T47D (cell line): Measurements from ENCODE around the gene NUDT8.
"Not testable (repeated sequence)": the region's sequence is repeated elsewhere in the genome, so short reads cannot be mapped to it uniquely, and the experiment has no call there.

Experiments
- DNase-seq, 2 experiments: peaks; one replicate each; pipeline versions ENCODE4 v3.0.0 to v3.0.0-alpha.2; 2011 to 2012; ENCODE audit warnings: low read depth in 1 of 2, low spot score in 1 of 2
- JUND ChIP-seq: IDR thresholded peaks from 2 replicates; pipeline ENCODE4 v1.6.1; 2012; ENCODE audit warnings: low read depth
- in situ Hi-C: cut with HindIII; loops from 2 replicates; pipeline ENCODE4 v1.10.0; 2016; ENCODE audit warnings: low sequenced_read_pairs, low pct_unique_long_range_greater_than_20kb

The NUDT8 gene

DNA sequence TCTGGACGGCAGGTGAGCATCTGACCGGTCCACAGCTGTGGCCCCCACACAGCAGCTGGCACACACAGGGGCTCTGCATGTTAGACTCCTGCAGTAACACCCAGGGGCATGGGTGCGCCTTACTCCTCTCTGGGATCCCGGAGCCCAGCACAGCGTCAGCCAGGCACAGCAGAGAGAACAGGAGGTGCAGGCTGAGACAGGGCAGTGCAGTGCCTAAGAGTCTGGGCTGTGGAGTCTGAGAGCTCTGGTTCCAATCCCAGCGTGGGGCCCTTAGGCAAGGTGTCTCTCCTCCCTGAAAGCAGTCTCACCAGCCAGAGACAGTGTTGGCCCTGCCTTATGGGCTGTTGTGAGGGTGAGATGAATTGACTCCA is 2.3 kb downstream of the NUDT8 start:
- in situ Hi-C loops: no loop called here
- TF ChIP-seq JUND: no peak
- no peak for DNase-seq

DNA sequence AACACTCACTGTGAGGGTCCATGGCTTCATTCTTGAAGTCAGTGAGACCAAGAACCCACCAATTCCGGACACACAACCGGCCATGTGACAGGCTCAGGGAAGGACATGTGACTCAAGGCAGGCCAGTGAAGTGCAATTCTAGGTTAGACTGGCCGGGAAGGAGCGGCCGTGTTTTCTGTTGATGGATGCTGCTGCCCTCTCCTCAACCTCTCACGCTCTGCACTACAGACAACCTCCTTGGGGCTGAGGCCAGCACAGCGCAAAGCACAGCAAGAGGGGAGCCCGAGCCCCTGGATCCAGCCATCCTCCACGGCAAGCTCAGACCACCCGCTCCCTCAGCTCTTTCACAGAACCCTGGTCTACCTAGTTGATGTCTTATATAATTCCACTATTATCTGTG is 2.8 kb downstream of the NUDT8 start:
- in situ Hi-C loops: no loop called here
- no peak for DNase-seq
- TF ChIP-seq JUND: no peak

DNA sequence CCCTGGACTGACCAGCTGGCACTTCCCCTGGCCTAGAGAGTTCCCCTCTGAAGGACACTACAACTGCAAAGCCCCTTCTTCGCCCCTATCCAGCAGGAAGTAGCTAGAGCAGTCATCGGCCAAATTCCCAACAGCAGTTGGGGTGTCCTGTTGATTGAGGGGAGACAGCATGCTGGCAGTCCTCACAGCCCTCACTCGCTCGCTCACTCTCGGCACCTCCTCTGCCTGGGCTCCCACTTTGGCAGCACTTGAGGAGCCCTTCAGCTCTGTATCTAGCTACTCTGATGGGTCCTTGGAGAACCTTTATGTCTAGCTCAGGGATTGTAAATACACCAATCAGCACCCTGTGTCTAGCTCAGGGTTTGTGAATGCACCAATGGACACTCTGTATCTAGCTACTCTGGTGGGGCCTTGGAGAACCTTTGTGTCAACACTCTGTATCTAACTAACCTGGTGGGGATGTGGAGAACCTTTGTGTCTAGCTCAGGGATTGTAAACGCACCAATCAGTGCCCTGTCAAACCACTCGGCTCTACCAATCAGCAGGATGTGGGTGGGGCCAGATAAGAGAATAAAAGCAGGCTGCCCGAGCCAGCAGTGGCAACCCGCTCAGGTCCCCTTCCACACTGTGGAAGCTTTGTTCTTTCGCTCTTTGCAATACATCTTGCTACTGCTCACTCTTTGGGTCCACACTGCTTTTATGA is 3.5 kb downstream of the NUDT8 start:
- in situ Hi-C loops, DNase-seq: not testable (repeated sequence)

DNA sequence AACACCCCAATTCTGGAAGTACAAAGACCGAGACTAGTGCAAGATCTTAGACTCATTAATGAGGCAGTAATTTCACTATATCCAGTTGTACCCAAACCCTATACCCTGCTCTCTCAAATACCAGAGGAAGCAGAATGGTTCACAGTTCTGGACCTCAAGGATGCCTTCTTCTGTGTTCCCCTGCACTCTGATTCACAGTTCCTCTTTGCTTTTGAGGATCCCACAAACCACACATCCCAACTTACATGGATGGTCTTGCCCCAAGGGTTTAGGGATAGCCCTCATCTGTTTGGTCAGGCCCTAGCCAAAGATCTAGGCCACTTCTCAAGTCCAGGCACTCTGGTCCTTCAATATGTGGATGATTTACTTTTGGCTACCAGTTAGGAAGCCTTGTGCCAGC is 5.9 kb downstream of the NUDT8 start:
- DNase-seq, in situ Hi-C loops: not testable (repeated sequence)

DNA sequence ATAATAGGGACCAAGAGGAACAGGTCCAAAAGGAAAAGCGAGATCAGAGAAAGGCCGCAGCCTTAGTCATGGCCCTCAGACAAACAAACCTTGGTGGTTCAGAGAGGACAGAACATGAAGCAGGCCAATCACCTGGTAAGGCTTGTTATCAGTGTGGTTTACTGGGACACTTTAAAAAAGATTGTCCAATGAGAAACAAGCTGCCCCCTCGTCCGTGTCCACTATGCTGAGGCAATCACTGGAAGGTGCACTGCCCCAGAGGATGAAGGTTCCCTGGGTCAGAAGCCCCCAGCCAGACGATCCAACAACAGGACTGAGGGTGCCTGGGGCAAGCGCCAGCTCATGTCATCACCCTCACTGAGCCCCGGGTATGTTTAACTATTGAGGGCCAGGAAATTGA is 6.8 kb downstream of the NUDT8 start:
- DNase-seq, in situ Hi-C loops: not testable (repeated sequence)

DNA sequence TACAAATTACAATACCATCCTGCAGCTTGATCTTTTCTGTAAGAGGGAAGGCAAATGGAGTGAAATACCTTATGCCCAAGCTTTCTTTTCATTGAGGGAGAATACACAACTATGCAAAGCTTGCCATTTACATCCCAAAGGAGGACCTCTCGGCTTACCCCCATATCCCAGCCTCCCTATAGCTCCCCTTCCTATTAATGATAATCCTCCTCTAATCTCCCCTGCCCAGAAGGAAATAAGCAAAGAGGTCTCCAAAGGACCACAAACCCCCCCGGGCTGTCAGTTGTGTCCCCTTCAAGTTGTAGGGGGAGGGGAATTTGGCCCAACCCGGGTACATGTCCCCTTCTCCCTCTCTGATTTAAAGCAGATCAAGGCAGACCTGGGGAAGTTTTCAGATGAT is 7.8 kb downstream of the NUDT8 start:
- DNase-seq, in situ Hi-C loops: not testable (repeated sequence)

DNA sequence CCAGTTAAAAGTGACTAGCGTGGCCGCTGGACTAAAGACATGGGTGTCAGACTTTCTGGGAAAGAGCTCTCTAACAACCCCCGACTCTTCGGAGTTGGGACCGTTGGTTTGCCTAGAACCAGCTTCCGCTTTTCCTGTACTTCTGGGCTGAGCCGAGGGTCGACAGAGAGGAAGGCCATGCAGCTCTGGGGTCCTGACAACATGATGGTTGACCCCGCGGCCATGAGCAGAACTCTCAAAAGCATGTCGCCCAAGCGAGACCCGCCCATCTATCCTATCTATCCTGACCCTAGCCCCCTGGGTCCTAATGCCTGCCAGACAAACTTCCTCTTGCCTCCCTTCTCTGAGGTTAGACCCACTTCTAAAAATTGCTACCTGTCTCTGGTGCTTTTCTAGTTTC is 9.1 kb downstream of the NUDT8 start:
- in situ Hi-C loops, DNase-seq: not testable (repeated sequence)

DNA sequence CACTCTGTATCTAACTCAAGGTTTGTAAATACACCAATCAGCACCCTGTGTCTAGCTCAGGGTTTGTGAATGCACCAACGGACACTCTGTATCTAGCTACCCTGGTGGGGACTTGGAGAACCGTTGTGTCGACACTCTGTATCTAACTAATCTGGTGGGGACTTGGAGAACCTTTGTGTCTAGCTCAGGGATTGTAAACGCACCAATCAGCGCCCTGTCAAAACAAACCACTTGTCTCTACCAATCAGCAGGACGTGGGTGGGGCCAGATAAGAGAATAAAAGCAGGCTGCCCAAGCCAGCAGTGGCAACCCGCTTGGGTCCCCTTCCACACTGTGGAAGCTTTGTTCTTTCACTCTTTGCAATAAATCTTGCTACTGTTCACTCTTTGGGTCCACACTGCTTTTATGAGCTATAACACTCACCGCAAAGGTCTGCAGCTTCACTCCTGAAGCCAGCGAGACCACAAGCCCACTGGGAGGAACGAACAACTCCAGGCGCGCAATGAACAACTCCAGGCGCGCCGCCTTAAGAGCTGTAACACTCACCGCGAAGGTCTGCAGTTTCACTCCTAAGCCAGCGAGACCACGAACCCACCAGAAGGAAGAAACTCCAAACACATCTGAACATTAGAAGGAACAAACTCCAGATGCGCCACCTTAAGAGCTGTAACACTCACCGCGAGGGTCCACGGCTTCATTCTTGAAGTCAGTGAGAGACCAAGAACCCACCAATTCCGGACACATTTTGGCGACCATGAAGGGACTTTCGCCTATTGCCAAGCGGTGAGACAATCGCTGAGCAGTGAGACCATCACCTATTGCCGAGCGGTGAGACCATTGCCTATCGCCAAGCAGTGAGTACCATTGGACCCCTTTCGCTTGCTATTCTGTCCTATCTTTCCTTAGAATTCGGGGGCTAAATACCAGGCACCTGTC is 9.8 kb downstream of the NUDT8 start:
- DNase-seq, in situ Hi-C loops: not testable (repeated sequence)

DNA sequence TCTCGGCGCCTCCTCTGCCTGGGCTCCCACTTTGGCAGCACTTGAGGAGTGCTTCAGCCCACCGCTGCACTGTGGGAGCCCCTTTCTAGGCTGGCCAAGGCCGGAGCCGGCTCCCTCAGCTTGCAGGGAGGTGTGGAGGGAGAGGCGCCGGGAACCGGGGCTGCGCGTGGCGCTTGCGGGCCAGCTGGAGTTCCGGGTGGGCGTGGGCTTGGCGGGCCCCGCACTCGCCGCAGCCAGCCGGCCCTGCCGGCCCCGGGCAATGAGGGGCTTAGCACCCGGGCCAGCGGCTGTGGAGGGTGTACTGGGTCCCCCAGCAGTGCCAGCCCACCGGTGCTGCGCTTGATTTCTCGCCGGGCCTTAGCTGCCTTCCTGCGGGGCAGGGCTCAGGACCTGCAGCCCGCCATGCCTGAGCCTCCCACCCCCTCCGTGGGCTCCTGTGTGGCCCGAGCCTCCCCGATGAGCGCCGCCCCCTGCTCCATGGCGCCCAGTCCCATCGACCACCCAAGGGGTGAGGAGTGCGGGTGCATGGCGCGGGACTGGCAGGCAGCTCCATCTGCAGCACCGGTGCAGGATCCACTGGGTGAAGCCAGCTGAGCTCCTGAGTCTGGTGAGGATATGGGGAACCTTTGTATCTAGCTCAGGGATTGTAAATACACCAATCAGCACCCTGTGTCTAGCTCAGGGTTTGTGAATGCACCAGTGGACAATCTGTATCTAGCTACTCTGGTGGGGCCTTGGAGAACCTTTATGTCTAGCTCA is 10.7 kb downstream of the NUDT8 start:
- DNase-seq, in situ Hi-C loops: not testable (repeated sequence)

DNA sequence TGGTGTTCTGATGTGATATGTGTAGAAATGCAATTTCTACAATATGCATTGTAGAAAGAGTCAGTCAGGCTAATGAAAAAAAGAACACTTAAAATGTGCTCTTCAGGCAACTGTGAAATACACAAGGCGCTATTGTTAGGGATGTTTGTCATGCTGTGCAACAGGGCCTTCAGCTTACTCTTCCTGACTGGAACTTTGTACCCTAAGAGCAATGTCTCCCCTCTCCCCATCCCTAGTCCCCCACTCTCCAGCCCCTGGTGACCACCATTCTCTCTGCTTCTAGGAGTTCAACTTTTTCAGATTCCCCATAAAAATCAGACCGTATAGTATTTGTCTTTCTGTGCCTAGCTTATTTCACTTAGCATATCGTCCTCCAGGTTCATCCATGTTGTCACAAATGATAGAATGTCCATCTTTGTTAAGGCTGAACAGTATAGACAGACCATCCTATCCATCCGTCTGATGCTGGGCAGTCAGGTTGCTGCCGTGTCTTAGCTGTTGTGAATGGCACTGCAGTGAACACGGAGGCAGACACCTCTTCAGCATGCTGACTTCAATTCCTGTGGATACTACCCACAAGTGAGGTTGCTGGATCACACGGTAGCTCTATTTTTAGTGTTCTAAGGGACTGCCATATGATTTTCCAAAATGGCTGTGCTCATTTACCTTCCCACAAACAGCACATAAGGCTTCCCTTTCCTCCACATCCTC is 12.3 kb downstream of the NUDT8 start:
- no peak for DNase-seq
- TF ChIP-seq JUND: no peak
- in situ Hi-C loops: no loop called here

DNA sequence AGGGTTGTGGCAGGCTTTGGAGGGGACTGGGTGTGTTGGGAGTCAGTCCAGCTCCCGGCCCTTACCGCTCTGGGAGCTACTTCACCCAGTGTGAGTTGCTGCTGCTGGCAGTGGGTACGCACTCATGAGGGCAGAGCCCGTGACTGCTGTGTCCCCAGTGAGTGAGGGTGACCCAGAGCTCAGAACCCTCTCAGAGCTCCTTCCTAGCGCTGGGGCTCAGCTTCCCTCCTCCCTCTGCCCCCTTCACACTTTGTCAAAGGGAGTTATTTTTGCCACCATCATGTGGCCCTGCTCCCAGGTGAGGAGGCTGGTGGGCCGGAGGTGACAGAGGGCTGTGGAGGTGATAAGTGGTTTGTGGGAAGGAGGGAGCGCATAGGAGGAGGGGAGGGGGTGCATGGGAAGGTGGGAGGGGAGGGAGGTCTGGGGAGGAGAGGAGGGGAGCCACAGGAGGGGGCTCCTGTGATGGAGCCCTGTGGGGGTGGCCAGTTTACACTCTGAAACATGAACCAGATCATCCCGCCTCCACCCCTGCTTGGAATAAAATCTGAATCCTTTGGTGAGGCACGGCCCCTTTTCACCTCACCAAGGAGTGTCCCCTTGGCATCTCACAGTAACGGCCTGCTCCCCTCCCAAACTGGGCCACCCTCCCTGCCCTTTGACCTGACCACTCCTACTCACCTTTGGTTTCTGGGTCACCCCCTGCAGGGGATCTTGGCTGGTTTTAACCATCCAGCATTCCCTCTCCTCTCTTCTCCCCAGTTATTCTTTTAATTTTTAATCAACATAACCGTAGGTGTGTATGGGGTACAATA is 13.1 kb downstream of the NUDT8 start:
- DNase-seq: no peak
- in situ Hi-C loops: no loop called here
- no peak for TF ChIP-seq JUND

DNA sequence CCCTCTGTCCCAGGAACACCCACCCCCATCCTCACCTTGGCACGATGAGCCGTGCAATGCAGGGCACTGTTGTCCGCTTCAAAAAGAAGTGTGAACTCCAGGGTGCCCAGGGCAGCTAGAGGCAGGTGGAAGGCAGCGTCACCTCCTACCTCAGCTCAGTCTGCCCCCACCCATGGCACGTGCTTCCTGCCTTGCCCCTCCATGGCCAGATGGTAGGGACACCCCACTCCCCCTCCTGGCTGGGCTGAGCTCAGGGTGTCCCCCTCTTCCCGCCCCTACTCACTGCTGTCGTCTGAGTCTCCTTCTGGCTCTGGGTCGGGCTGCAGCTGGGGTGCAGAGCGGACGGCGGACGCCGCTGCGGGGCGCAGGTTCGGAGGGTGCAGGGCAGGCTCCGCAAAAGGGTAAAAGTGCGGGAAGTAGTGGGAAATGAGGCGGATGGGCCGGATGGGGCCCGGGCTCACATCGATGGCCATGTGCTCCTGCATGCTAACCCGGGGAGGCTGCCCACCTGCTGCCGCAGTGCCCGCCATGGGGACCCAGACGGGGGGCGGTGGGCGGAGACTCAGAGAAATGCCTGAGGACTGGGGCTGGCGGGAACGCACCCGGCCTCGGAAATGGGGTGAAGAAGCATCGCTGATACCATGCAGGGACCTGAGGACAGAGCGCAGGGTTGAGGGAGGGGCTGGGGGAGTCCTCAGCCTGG is 13.9 kb downstream of the NUDT8 start:
- TF ChIP-seq JUND: no peak
- no peak for DNase-seq
- in situ Hi-C loops: no loop called here
